Effector memory CD8-positive, alpha-beta T cell (primary cell): ENCODE data around the gene CDH16.
"Not testable (repeated sequence)": the region's sequence is repeated elsewhere in the genome, so short reads cannot be mapped to it uniquely, and the experiment has no call there.

Experiments used
- ATAC-seq: fragments of 150-1000 bp; cut with Tn5 transposase; replicated peaks from 2 replicates; pipeline ENCODE4 v1.10.0; 2021; ENCODE audit warnings: mild to moderate bottlenecking, moderate library complexity
- DNase-seq, 3 experiments: peaks; one replicate each; pipeline ENCODE4 v3.0.0; 2021
- H3K27ac Mint-ChIP-seq, 2 donors: one replicate each; pipeline ENCODE4 v1.8.0; 2022; ENCODE audit warnings: mild to moderate bottlenecking in 2 of 2, mixed read lengths in 2 of 2, moderate library complexity in 2 of 2
- H3K27me3 Mint-ChIP-seq, 2 donors: one replicate each; pipeline ENCODE4 v1.8.0; 2022; ENCODE audit warnings: mixed read lengths in 2 of 2
- H3K36me3 Mint-ChIP-seq: one replicate; pipeline ENCODE4 v1.8.0; 2022; ENCODE audit warnings: mild to moderate bottlenecking, moderate library complexity, mixed read lengths; ENCODE audit not compliant: insufficient read depth
- H3K4me1 Mint-ChIP-seq, 2 donors: one replicate each; pipeline ENCODE4 v1.8.0; 2022; ENCODE audit warnings: low read depth in 2 of 2, mixed read lengths in 2 of 2
- H3K4me3 Mint-ChIP-seq, 2 donors: one replicate each; pipeline ENCODE4 v1.8.0; 2022; ENCODE audit warnings: mild to moderate bottlenecking in 2 of 2, mixed read lengths in 2 of 2, moderate library complexity in 2 of 2
- H3K9me3 Mint-ChIP-seq, 2 donors: one replicate each; pipeline ENCODE4 v1.8.0; 2022; ENCODE audit warnings: mixed read lengths in 2 of 2
- total RNA-seq, 9 experiments: gene quantifications; one replicate each; lab custom pipeline; 2026; lab: John Stamatoyannopoulos, UW

The CDH16 gene, protein sequence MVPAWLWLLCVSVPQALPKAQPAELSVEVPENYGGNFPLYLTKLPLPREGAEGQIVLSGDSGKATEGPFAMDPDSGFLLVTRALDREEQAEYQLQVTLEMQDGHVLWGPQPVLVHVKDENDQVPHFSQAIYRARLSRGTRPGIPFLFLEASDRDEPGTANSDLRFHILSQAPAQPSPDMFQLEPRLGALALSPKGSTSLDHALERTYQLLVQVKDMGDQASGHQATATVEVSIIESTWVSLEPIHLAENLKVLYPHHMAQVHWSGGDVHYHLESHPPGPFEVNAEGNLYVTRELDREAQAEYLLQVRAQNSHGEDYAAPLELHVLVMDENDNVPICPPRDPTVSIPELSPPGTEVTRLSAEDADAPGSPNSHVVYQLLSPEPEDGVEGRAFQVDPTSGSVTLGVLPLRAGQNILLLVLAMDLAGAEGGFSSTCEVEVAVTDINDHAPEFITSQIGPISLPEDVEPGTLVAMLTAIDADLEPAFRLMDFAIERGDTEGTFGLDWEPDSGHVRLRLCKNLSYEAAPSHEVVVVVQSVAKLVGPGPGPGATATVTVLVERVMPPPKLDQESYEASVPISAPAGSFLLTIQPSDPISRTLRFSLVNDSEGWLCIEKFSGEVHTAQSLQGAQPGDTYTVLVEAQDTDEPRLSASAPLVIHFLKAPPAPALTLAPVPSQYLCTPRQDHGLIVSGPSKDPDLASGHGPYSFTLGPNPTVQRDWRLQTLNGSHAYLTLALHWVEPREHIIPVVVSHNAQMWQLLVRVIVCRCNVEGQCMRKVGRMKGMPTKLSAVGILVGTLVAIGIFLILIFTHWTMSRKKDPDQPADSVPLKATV
- total RNA-seq, result 0 to 0.38 (median 0) reads per million in 9 experiments

DNA sequence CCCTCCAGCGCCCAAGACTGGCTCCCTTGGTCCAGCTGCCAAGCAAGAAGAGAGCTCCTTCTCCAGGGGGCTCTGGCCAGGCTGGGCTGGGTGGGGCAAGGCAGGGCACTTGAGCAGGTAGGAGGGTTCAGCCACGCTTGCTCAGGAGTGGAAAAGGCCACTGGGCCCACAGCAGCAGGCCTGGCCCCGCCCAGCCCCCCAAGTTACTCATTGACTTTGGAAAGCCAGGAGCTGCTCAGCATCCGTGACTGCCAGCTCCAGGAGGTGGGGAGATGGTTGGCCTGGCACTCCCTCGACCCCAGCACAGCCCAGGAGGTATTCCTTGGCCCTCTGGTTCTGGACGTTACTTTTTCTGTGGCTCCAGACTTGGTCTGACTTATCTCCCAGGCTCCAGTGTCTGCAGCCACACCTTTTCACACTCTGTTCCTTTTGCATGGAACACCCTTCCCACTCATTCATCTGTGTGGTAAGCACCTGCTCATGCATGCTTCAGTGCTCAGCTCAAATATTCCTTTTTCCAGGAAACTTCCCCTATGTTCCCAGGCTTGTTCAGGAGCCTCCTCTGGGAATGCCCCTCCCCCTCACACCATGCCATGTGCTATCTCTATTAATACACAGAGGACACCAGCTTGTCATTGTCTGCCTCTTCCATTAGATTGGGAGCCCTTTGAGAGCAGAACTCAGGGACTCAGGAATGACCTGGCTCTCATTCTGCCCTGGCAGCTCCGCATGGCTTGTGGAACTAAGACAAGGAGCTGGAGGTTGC lies at the start of gene CDH16:
CDH16 (minus strand) TSS at position 83 of the 766 bp plus-strand sequence. CDS start 820 bp downstream, outside the sequence.
- no peaks in the 10 kb centered on the region for H3K9me3 Mint-ChIP-seq
- H3K27me3 Mint-ChIP-seq, result peaks cover 12 to 56% of the 10 kb centered on the region in 2 donors
- H3K36me3 Mint-ChIP-seq, result no peaks in the 10 kb centered on the region
- no peak within 1 kb of the TSS for H3K27ac Mint-ChIP-seq
- peaks cover 0 to 2% of the 10 kb centered on the region in 2 donors for H3K4me1 Mint-ChIP-seq
- H3K4me3 Mint-ChIP-seq, result no peak within 1 kb of the TSS
- no peak for ATAC-seq
- DNase-seq, result no peak

DNA sequence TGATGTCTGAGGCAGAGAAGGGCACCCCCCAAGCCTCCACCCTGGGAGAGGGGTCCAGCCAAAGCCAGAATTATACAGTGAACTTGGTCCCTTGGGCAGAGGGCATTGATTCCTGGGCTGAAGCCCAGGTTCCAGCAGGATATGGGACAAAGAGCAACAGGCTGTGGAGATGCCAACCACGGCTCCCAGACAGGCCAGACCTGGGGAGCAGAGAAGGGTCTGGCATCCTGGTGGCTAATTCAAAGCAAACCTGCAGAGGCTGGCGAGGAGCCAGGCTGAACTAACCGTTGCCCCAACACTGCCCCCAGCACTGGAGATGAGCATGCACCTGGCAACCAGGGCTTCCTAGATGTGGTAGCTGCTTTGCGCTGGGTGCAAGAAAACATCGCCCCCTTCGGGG lies 45.4 kb upstream of the CDH16 start:
- Mint-ChIP-seq H3K36me3 (no peaks in the 10 kb centered on the region), H3K4me1 (peaks cover 0 to 5% of the 10 kb centered on the region in 2 donors), H3K9me3 (no peaks in the 10 kb centered on the region), H3K4me3 (no peak overlapping the region), H3K27me3 (peaks cover 7 to 15% of the 10 kb centered on the region in 2 donors), H3K27ac (no peak overlapping the region)
- DNase-seq, result no peak
- no peak for ATAC-seq

DNA sequence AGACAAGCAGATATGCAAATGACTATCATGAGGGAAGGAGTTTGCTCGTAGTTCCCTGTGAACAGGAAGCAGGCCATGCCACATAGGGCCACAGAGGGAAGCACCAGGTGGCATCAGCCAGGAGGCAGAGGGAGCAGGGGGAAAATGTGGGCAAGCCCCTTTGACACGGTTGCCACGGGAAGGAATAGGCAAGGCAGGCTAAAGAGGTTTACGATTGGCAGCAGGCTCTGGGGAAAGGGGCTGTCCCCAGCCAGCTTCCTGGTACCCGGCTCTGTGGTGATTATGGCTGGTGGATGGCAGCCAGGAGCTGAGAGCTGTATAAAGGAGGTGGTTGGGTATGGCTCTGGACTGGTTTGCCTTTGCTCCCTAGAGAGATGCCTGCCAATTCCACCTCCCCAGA lies 43.2 kb upstream of the CDH16 start:
- H3K27me3 Mint-ChIP-seq, result peaks cover 7 to 24% of the 10 kb centered on the region in 2 donors
- H3K36me3 Mint-ChIP-seq, result no peaks in the 10 kb centered on the region
- ATAC-seq, result no peak
- H3K9me3 Mint-ChIP-seq, result no peaks in the 10 kb centered on the region
- no peak for DNase-seq
- H3K4me1 Mint-ChIP-seq, result peaks cover 0 to 5% of the 10 kb centered on the region in 2 donors
- no peak overlapping the region for H3K27ac Mint-ChIP-seq
- no peak overlapping the region for H3K4me3 Mint-ChIP-seq

DNA sequence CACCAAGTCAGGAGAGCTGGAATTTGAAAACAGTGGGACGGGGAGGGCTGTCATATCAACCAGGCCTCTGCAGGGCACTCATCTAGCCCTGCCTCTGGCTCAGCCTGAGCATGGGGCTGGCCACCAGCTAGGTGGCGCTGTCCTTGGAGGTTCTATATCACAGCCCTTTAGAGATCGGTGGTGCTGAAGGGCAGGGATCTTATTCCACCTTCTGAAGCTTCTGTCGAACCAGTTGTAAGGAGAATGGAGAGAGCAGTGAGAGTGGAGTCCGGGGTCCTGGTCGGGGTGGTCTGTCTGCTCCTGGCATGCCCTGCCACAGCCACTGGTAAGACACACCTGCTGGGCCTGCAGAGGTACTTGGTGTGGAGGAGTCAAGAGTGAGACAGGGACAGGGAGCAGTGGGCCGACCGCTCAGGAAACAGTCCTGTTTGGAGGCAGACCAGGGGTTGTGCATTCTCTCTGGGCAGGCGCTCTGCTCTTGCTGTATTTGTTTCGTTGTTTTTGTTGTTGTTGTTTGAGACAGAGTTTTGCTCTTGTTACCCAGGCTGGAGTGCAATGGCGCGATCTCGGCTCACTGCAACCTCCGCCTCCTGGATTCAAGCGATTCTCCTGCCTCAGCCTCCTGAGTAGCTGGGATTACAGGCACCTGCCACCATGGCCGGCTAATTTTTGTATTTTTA lies 42.5 kb upstream of the CDH16 start, which contains the start of gene CES3:
CES3 (plus strand) TSS at position 202 of the 680 bp plus-strand sequence; CDS start at position 244, 42 bp downstream.
- Mint-ChIP-seq H3K27me3 (peaks cover 7 to 25% of the 10 kb centered on the region in 2 donors), H3K4me3 (no peak within 1 kb of the TSS), H3K9me3 (no peaks in the 10 kb centered on the region), H3K36me3 (no peaks in the 10 kb centered on the region), H3K4me1 (peaks cover 0 to 5% of the 10 kb centered on the region in 2 donors), H3K27ac (peak within 1 kb of the TSS in 1 of 2 donors; percentile 76)
- ATAC-seq, result peak; percentile 96
- peak; percentile 42 to 47 (median 44) for DNase-seq

DNA sequence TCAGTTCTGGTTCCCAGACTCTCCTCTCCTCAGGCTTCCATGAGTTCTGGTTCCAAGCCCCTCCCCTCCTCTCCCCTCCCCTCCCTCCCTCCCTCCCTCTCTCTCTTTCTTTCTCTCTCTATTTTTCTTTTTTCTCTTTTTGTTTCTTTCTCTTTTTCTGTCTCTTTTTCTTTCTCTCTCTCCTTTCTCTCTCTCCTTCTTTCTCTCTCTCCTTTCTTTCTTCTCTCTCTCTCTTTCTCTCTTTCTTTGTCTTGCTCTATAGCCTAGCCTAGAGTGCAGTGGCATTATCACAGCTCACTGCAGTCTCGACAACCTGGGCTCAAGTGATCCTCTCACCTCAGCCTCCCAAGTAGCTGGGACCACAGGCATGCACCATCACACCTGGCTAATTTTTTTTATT lies 41.6 kb upstream of the CDH16 start:
- H3K27ac Mint-ChIP-seq, result peak overlapping the region in 1 of 2 donors; percentile 76
- peaks cover 0 to 5% of the 10 kb centered on the region in 2 donors for H3K4me1 Mint-ChIP-seq
- no peaks in the 10 kb centered on the region for H3K36me3 Mint-ChIP-seq
- no peak for ATAC-seq
- no peaks in the 10 kb centered on the region for H3K9me3 Mint-ChIP-seq
- H3K4me3 Mint-ChIP-seq, result no peak overlapping the region
- H3K27me3 Mint-ChIP-seq, result peaks cover 7 to 31% of the 10 kb centered on the region in 2 donors
- no peak for DNase-seq

DNA sequence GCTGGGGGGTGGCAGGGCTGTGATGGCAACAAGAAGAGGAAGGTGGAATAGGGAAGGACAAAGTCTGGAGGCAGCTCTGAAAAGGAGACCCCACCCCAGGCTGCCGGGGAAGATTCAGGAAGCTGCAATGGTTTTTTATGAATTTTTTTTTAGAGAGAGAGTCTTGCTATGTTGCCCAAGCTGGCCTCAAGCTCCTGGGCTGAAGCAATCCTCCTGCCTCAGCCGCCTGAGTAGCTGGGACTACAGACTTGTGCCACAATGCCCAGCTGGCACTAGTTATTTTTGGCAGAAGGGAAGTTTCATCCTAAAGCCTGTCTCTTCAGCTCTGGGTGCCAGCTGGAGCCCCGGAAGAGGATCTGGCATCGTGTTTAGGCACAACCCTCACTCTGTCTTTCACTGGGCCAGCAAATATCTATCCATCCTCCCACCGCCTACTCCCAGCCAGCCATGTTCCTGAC lies 41.0 kb upstream of the CDH16 start:
- Mint-ChIP-seq H3K36me3 (no peaks in the 10 kb centered on the region), H3K9me3 (no peaks in the 10 kb centered on the region), H3K4me3 (no peak overlapping the region), H3K27me3 (peaks cover 2 to 29% of the 10 kb centered on the region in 2 donors), H3K4me1 (peaks cover 0 to 5% of the 10 kb centered on the region in 2 donors), H3K27ac (peak overlapping the region in 1 of 2 donors; percentile 76)
- ATAC-seq (no peak), DNase-seq (no peak)

DNA sequence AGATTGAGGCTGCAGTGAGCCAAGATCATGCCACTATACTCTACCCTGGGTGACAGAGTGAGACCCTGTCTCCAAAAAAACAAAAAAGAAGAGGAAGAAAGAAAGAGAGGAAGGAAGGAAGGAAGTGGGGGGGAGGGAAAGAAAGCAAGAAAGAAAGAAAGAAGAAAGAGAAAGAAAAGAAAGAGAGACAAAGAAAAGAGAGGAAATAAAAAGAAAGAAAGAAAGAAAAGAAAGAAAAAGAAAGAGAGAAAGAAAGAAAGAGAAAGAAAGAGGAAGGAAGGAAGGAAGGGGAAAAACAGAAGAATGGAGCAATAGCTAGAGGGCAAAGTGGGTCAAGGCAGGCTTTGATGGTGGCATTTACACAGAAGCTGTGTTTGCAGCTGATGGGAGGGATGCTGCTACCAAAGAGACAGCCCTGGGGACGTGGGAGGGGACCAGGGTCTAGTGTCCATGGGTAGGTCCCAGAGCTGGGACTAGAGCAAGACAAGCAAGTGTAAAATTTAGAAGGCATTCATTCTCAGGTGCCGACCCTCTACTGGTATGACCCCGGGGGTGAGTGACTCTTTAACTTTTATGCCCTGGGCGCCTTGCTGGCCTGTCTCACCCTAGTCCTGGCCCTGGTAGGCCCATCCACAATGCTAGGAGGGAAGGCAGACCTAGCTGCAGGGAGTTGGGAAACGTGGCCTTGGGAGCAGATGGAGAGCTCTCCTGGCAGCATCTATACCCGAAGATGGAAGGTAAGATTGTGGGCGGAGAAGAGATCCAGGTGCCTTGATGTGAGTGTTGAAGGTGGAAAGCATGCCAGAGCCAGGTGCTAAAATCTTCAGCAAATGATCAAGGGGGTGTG lies 40.4 kb upstream of the CDH16 start:
- H3K27me3 Mint-ChIP-seq, result peaks cover 2 to 26% of the 10 kb centered on the region in 2 donors
- no peak overlapping the region for H3K27ac Mint-ChIP-seq
- peaks cover under 1% of the 10 kb centered on the region for H3K36me3 Mint-ChIP-seq
- no peak for DNase-seq
- peaks cover under 1 to 5% of the 10 kb centered on the region in 2 donors for H3K4me1 Mint-ChIP-seq
- no peak overlapping the region for H3K4me3 Mint-ChIP-seq
- no peaks in the 10 kb centered on the region for H3K9me3 Mint-ChIP-seq
- no peak for ATAC-seq

DNA sequence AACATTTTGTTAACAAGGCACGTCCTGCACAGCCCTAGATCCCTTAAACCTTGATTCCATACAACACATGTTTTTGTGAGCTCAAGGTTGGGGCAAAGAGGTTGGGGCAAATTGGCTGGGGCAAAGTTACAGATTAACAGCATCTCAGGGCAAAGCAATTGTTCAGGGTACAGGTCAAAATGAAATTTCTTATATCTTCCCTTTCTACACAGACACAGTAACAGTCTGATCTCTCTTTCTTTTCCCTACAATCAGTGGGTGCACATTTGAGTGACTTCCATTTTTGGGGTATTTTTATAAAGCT lies 37.4 kb upstream of the CDH16 start:
- not testable (repeated sequence) for H3K4me1 Mint-ChIP-seq, H3K36me3 Mint-ChIP-seq, ATAC-seq, H3K9me3 Mint-ChIP-seq, H3K4me3 Mint-ChIP-seq, H3K27ac Mint-ChIP-seq, DNase-seq
- H3K27me3 Mint-ChIP-seq, result peaks cover 18 to 55% of the 10 kb centered on the region in 2 donors

DNA sequence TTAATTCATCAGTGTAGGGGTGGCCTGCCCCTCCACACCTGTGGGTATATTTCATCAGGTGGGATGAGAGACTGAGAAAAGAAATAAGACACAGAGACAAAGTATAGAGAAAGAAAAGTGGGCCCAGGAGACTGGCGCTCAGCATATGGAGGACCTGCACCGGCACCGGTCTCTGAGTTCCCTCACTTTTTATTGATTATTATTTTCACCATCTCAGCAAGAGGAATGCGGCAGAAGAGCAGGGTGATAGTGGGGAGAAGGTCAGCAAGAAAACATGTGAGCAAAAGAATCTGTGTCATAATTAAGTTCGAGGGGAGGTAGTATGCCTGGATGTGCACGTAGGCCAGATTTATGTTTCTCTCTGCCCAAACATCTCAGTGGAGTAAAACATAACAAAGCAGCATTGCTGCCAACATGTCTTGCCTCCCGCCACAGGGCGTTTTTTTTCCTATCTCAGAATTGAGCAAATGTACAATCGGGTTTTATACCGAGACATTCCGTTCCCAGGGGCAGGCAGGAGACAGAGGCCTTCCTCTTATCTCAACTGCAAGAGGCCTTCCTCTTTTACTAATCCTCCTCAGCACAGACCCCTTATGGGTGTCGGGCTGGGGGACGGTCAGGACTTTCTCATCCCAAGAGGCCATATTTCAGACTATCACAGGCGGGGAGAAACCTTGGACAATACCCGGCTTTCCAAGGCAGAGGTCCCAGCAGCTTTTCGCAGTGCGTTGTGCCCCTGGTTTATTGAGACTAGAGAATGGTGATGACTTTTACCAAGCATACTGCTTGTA lies 36.9 kb upstream of the CDH16 start:
- DNase-seq, ATAC-seq, H3K9me3 Mint-ChIP-seq, H3K36me3 Mint-ChIP-seq, H3K4me1 Mint-ChIP-seq, H3K4me3 Mint-ChIP-seq, H3K27ac Mint-ChIP-seq: not testable (repeated sequence)
- peaks cover 19 to 60% of the 10 kb centered on the region in 2 donors for H3K27me3 Mint-ChIP-seq

DNA sequence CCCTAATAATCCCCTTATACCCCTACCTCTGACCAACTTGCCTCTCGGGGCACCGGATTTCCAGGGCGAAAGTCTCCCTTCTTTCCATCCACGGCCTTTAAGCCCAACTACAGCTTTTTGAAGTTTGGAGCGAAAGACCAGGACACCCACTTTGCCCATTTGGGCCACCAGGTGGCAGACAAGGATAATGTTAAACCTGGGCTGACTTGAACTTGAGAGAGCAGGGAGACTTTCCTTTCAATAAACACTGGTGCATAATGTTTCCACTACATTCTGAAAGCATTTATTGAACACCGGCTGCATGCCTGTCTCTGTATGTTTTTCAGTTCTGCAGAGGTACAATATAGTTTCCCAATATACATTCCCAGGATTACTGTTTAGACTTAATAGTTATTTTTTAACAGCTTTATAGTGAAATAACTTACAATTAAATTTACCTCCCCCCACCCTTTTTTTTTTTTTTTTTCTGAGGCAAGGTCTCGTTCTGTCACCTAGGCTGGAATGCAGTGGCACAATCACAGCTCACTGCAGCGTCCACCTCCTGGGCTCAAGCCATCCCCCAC lies 35.5 kb upstream of the CDH16 start:
- Mint-ChIP-seq H3K27ac (no peak overlapping the region), H3K27me3 (peaks cover 27 to 74% of the 10 kb centered on the region in 2 donors), H3K36me3 (peaks cover 3% of the 10 kb centered on the region), H3K9me3 (no peaks in the 10 kb centered on the region), H3K4me1 (peaks cover 3 to 5% of the 10 kb centered on the region in 2 donors), H3K4me3 (no peak overlapping the region)
- ATAC-seq (peak; percentile 83), DNase-seq (peak; percentile 65 to 77 (median 66))

DNA sequence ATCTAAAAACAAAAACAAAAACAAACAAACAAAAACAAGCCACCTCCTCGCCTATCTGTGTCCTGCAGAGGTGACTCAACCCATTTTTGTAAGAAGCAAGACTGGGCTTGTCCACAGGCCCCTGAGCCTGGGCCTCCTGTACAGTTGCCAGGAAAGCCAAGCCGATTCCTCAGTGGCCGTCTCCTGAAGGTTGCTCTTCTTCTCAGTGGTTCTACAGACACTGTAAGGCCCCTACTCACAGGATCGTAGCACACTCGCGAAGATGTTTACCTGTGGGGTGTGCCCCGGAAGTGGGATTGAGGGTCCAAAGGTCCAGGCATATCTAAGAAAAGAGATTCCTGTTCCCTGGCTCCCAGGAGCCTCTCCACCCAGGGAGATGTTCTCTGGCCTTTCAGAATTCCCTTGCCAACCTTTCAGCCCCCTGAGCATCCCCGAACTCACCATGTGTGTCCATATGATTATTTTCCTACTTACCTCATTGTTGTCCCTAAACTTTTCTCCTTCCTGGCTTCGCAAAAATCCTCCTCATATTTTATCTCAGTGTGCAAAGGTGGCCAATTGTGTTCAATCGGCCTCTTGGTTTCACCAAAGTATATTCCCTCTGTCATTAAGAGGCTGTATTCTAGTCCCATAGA lies 34.9 kb upstream of the CDH16 start:
- Mint-ChIP-seq H3K27me3 (peaks cover 33 to 80% of the 10 kb centered on the region in 2 donors), H3K4me3 (no peak overlapping the region), H3K36me3 (peaks cover 3% of the 10 kb centered on the region), H3K4me1 (peaks cover 6 to 9% of the 10 kb centered on the region in 2 donors), H3K27ac (no peak overlapping the region), H3K9me3 (no peaks in the 10 kb centered on the region)
- no peak for DNase-seq
- ATAC-seq, result no peak
